ENCODE data around the gene SPAG16. TPM values are rescaled to one million over a fixed set of nuclear protein-coding genes. Genes with fewer than 3 reads are reported as not detected.
"Not testable (repeated sequence)": the region's sequence is repeated elsewhere in the genome, so short reads cannot be mapped to it uniquely, and the experiment has no call there.

Gene SPAG16
- total RNA-seq, 4 donors from 2014 or later = 14.1 to 43.1 (median 30.2) TPM

- no peak for TF ChIP-seq CTCF (IDR thresholded peaks at IDR 0.05)
- TF ChIP-seq POLR2A (IDR thresholded peaks at IDR 0.05) = no peak
- Histone ChIP-seq H3K27ac (no peak overlapping the region), H3K4me3 (no peak overlapping the region), H3K4me1 (no peaks in the 10 kb centered on the region), H3K36me3 (no peaks in the 10 kb centered on the region), H3K9me3 (peaks cover 0 to 14% (median 5%) of the 10 kb centered on the region in 3 donors), H3K27me3 (no peaks in the 10 kb centered on the region)
- intact Hi-C loops (cut with DNase I) = no loop called here
- 79 to 80% methylated on average over 6 of the region's 6 CpGs for WGBS, 2 donors
- no peak for DNase-seq
These were observed 419.3 kb downstream of the SPAG16 start for GRCh38 chr2:213703406-213704098.

- TF ChIP-seq POLR2A (IDR thresholded peaks at IDR 0.05) (no peak), CTCF (IDR thresholded peaks at IDR 0.05) (no peak)
These were observed 425.9 kb downstream of the SPAG16 start for GRCh38 chr2:213710164-213710563.

GRCh38 chr2:213718411-213718810 lies 434.1 kb downstream of the SPAG16 start:
- H3K27ac ChIP-seq; H3K4me3 ChIP-seq; H3K9me3 ChIP-seq; H3K4me1 ChIP-seq; H3K36me3 ChIP-seq; DNase-seq; intact Hi-C loops (cut with DNase I); H3K27me3 ChIP-seq: not testable (repeated sequence)
- WGBS, 2 donors = 100% methylated on average over 4 of the region's 16 CpGs; no CpG with 5 or more reads in 1 of the 2 donors

More at GRCh38 chr2:213710164-213710563, 425.9 kb downstream of the SPAG16 start:
- Histone ChIP-seq H3K9me3 (no peaks in the 10 kb centered on the region), H3K4me3 (no peak overlapping the region), H3K36me3 (no peaks in the 10 kb centered on the region), H3K27ac (no peak overlapping the region), H3K27me3 (no peaks in the 10 kb centered on the region), H3K4me1 (no peaks in the 10 kb centered on the region)
- DNase-seq = no peak
- intact Hi-C loops (cut with DNase I) = no loop called here
- 87 to 89% methylated on average over 6 of the region's 6 CpGs for WGBS, 2 donors

GRCh38 chr2:213722565-213722964 lies 438.3 kb downstream of the SPAG16 start:
- TF ChIP-seq CTCF (IDR thresholded peaks at IDR 0.05) (no peak), POLR2A (IDR thresholded peaks at IDR 0.05) (no peak)
- H3K36me3 ChIP-seq = no peaks in the 10 kb centered on the region
- intact Hi-C loops (cut with DNase I) = no loop called here
- no peak overlapping the region for H3K27ac ChIP-seq
- no peaks in the 10 kb centered on the region for H3K4me1 ChIP-seq
- no peak for DNase-seq
- H3K9me3 ChIP-seq = peaks cover 0 to 6% (median 0%) of the 10 kb centered on the region in 3 donors
- WGBS, 2 donors = 90 to 100% methylated on average over 1 of the region's 1 CpG
- H3K4me3 ChIP-seq = no peak overlapping the region
- H3K27me3 ChIP-seq = no peaks in the 10 kb centered on the region

GRCh38 chr2:213723041-213723560 lies 438.8 kb downstream of the SPAG16 start:
- Histone ChIP-seq H3K4me1 (no peaks in the 10 kb centered on the region), H3K36me3 (no peaks in the 10 kb centered on the region), H3K4me3 (no peak overlapping the region), H3K27ac (no peak overlapping the region), H3K27me3 (no peaks in the 10 kb centered on the region), H3K9me3 (peaks cover 0 to 6% (median 0%) of the 10 kb centered on the region in 3 donors)
- intact Hi-C loops (cut with DNase I) = no loop called here
- WGBS, 2 donors = 59 to 80% methylated on average over 2 of the region's 2 CpGs
- no peak for DNase-seq
- TF ChIP-seq CTCF (IDR thresholded peaks at IDR 0.05) (no peak), POLR2A (IDR thresholded peaks at IDR 0.05) (no peak)
